AG20443 (cell line): Measurements from ENCODE around the gene MYOT.

Experiments used
- DNase-seq: peaks from one replicate; pipeline ENCODE4 v3.0.0; 2012; ENCODE audit warnings: low spot score, mixed read lengths

MYOT gene

GRCh38 chr5:137902408-137903133 is 34.9 kb downstream of the MYOT start:
- no peak for DNase-seq

- no peak for DNase-seq
Measured at GRCh38 chr5:137914758-137915157, 47.1 kb downstream of the MYOT start.

- no peak for DNase-seq
Measured at GRCh38 chr5:137916923-137917322, 49.3 kb downstream of the MYOT start.

DNA sequence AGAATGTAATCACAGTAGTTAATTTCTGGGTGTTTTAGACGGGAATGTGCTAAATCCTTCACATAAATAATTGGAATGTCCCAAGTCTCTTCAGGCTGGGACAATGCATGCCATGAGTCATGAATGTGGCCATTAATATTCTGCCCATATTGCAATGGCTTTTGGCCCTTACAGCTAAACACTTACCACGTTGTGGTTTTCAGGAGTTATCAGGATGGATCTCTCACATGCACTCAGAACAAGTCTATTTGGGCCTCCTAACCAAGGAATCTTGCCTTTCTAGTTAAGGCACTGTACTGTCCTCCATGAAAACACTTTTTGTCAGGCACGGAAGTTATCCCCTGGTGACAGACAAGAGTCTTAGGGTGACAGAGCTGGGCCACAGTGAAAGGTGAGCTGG is 54.3 kb downstream of the MYOT start:
- DNase-seq = no peak

GRCh38 chr5:137923856-137924255 is 56.2 kb downstream of the MYOT start:
- no peak for DNase-seq

GRCh38 chr5:137932800-137933199 is 65.1 kb downstream of the MYOT start:
- DNase-seq = no peak

DNA sequence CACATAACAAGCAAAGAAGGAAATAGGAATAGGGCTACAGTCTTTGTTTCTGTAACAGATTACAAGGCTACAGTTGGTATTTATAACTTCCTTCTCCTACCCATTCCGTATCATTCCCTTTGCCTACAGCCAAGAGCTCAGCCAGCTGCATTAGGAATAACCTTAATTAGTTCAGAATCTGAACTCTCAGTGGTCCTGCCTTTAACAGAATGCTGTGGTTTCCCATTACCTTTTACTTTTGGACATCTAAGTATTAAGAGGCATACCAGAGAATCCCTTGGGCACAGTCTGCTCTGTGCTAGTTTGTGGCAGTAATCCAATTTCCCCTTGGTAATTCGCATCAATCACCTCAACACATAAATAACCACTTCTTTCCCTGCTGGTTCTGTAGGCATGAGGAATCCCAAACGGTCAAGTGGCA is 65.8 kb downstream of the MYOT start:
- no peak for DNase-seq

DNA sequence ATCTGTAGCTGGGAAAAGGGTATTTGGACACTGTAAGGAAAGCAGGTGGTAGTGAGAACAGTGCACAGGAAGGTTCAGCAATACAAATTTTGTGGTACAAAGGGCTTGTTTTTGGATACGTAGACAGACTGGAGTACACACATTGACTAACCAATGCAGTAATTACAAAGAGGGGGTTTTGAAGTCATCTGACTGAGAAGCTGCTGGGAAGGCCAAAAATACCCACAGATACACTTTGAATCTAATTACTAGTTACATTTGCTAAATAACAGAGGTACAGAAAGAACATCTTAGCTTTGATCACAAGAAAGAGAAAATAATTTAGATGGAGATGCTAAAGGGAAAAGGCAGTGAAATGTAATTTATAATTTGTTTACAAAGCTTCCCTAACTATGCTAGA is 67.5 kb downstream of the MYOT start:
- no peak for DNase-seq

DNA sequence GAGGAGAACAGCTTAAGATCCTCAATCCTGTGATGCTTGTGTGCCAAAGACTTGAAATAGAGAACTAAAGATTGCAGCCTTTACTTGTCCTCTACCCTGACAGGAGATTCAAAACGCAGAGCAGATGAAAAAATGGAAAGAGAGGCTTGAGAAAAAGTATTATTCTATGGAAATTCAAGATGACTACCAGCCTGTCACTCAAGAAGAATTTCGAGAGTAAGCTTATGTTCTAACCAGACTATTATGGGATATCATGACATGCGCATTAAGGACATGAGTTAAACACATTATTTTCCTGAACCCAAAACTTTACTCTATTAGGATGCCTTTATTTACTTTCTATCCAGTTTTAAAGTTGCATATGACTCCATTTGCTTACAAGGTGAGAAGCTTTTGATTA is 68.0 kb downstream of the MYOT start:
- no peak for DNase-seq
